ENCODE results near the gene ARL14EP.
A peak's percentile ranks its signal among the peaks of the same experiment; 100 is the strongest.

The ARL14EP gene

GRCh38 chr11:30346068-30346688 lies 23.3 kb downstream of the ARL14EP start:
- Histone ChIP-seq H3K27me3 (ENCODE audit: control insufficient read depth in 1 of 2, insufficient read depth in 1 of 2, low read length in 2 of 2) (peaks cover 2 to 4% of the 10 kb centered on the region in 2 experiments), H2BK12ac (ENCODE audit: low read length in 2 of 2) (no peak overlapping the region), H3K23ac (ENCODE audit: low read length in 2 of 2) (no peak overlapping the region), H3K14ac (ENCODE audit: low read length in 2 of 2) (no peak overlapping the region), H4K8ac (ENCODE audit: low read length) (no peak overlapping the region), H2AFZ (ENCODE audit: low read depth, low read length) (no peak overlapping the region), H3K4ac (ENCODE audit: low read depth in 1 of 2, low read length in 2 of 2) (no peak overlapping the region), H3K79me1 (replicated peaks; ENCODE audit: low read length, poor library complexity, severe bottlenecking) (no peaks in the 10 kb centered on the region), H2BK15ac (ENCODE audit: low read depth, poor library complexity, severe bottlenecking) (no peak overlapping the region), H2BK5ac (ENCODE audit: low read depth, low read length, poor library complexity, severe bottlenecking) (no peak overlapping the region), H3K4me2 (ENCODE audit: low read length, poor library complexity, severe bottlenecking) (no peak overlapping the region), H3K18ac (ENCODE audit: low read depth in 1 of 2, low read length in 2 of 2) (no peak overlapping the region), H2BK120ac (ENCODE audit: low read depth, low read length) (no peak overlapping the region), H3K4me3 (ENCODE audit: insufficient read depth in 1 of 2, low read depth in 1 of 2, low read length in 2 of 2) (no peak overlapping the region), H3K9me3 (ENCODE audit: control insufficient read depth, low read length) (no peaks in the 10 kb centered on the region), H4K91ac (ENCODE audit: low read length) (no peak overlapping the region), H3K27ac (ENCODE audit: low read length, poor library complexity, severe bottlenecking) (no peak overlapping the region), H3K4me1 (ENCODE audit: control insufficient read depth, insufficient read depth, low read depth, low read length) (no peaks in the 10 kb centered on the region), H3K9ac (ENCODE audit: low read length) (no peak overlapping the region), H3K36me3 (ENCODE audit: control insufficient read depth in 1 of 2, insufficient read depth in 2 of 2, low read depth in 1 of 2, low read length in 2 of 2) (no peaks in the 10 kb centered on the region), H2AK5ac (ENCODE audit: low read length, severe bottlenecking) (no peak overlapping the region)
- WGBS = no CpG with 5 or more reads among the region's 5 CpGs
- peak; percentile 63 for DNase-seq

DNA sequence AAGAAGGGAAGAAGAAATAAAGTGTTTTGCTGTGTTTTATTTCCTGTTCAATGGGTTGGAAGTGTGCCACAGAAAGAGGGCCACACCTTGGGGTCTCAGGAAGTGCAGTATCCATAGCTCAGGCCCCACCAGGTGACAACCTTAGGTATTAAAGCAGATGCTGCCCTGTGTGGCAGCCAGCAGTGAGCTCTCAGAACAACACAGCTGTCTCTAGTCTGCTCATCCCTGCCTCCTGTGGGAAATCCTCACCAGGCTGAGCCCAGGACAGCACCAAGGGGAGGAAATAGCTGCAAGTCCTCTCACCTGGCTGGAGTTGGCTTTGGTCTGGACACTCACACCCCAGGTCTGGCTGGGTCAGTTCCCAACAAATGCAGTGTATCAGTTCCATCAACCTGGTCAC lies 25.1 kb downstream of the ARL14EP start:
- no peak overlapping the region for H2BK12ac ChIP-seq (ENCODE audit: low read length in 2 of 2)

DNA sequence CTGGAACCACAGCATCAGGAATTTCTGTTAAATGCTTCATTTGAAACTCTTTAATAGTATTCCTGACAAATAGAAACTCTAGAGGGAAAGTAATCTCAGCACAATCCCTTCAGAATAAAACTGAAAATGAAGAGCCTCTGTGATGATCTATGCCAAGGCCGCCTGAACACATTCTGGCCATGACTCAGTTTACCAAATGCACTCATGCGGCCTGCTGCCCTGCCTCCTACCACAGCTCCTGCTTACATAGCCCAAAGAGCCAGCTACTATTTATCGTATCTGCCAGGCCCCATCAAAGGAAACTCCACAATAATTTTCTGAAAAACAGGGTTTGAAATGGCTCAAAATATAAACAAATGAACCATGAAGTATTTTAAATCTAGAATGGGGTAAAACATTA lies 27.0 kb downstream of the ARL14EP start:
- no peak overlapping the region for H2AK5ac ChIP-seq (ENCODE audit: low read length, severe bottlenecking)
- H3K79me1 ChIP-seq (replicated peaks; ENCODE audit: low read length, poor library complexity, severe bottlenecking) = no peaks in the 10 kb centered on the region
- no peak overlapping the region for H2BK12ac ChIP-seq (ENCODE audit: low read length in 2 of 2)
- H3K27ac ChIP-seq (ENCODE audit: low read length, poor library complexity, severe bottlenecking) = no peak overlapping the region
- DNase-seq = no peak
- no peak overlapping the region for H4K91ac ChIP-seq (ENCODE audit: low read length)
- H3K23ac ChIP-seq (ENCODE audit: low read length in 2 of 2) = no peak overlapping the region
- WGBS = 93% methylated on average over 2 of the region's 3 CpGs
- H3K4ac ChIP-seq (ENCODE audit: low read depth in 1 of 2, low read length in 2 of 2) = no peak overlapping the region
- no peak overlapping the region for H3K14ac ChIP-seq (ENCODE audit: low read length in 2 of 2)
- H3K4me2 ChIP-seq (ENCODE audit: low read length, poor library complexity, severe bottlenecking) = no peak overlapping the region
- H3K18ac ChIP-seq (ENCODE audit: low read depth in 1 of 2, low read length in 2 of 2) = no peak overlapping the region
- no peaks in the 10 kb centered on the region for H3K4me1 ChIP-seq (ENCODE audit: control insufficient read depth, insufficient read depth, low read depth, low read length)
- H2BK120ac ChIP-seq (ENCODE audit: low read depth, low read length) = no peak overlapping the region
- no peak overlapping the region for H2BK15ac ChIP-seq (ENCODE audit: low read depth, poor library complexity, severe bottlenecking)
- H3K36me3 ChIP-seq (ENCODE audit: control insufficient read depth in 1 of 2, insufficient read depth in 2 of 2, low read depth in 1 of 2, low read length in 2 of 2) = no peaks in the 10 kb centered on the region
- H2BK5ac ChIP-seq (ENCODE audit: low read depth, low read length, poor library complexity, severe bottlenecking) = no peak overlapping the region
- H3K27me3 ChIP-seq (ENCODE audit: control insufficient read depth in 1 of 2, insufficient read depth in 1 of 2, low read length in 2 of 2) = peaks cover 10 to 24% of the 10 kb centered on the region in 2 experiments
- H3K4me3 ChIP-seq (ENCODE audit: insufficient read depth in 1 of 2, low read depth in 1 of 2, low read length in 2 of 2) = no peak overlapping the region
- no peaks in the 10 kb centered on the region for H3K9me3 ChIP-seq (ENCODE audit: control insufficient read depth, low read length)
- no peak overlapping the region for H4K8ac ChIP-seq (ENCODE audit: low read length)
- H3K9ac ChIP-seq (ENCODE audit: low read length) = no peak overlapping the region
- no peak overlapping the region for H2AFZ ChIP-seq (ENCODE audit: low read depth, low read length)

More for the DNA sequence above, 25.1 kb downstream of the ARL14EP start:
- Histone ChIP-seq H3K4ac (ENCODE audit: low read depth in 1 of 2, low read length in 2 of 2) (no peak overlapping the region), H3K4me1 (ENCODE audit: control insufficient read depth, insufficient read depth, low read depth, low read length) (no peaks in the 10 kb centered on the region), H4K91ac (ENCODE audit: low read length) (no peak overlapping the region), H2AFZ (ENCODE audit: low read depth, low read length) (no peak overlapping the region), H3K27ac (ENCODE audit: low read length, poor library complexity, severe bottlenecking) (no peak overlapping the region), H2BK15ac (ENCODE audit: low read depth, poor library complexity, severe bottlenecking) (no peak overlapping the region), H3K4me2 (ENCODE audit: low read length, poor library complexity, severe bottlenecking) (no peak overlapping the region), H3K79me1 (replicated peaks; ENCODE audit: low read length, poor library complexity, severe bottlenecking) (no peaks in the 10 kb centered on the region), H3K9me3 (ENCODE audit: control insufficient read depth, low read length) (no peaks in the 10 kb centered on the region), H2AK5ac (ENCODE audit: low read length, severe bottlenecking) (no peak overlapping the region), H4K8ac (ENCODE audit: low read length) (no peak overlapping the region), H3K23ac (ENCODE audit: low read length in 2 of 2) (no peak overlapping the region), H3K14ac (ENCODE audit: low read length in 2 of 2) (no peak overlapping the region), H3K18ac (ENCODE audit: low read depth in 1 of 2, low read length in 2 of 2) (no peak overlapping the region), H2BK120ac (ENCODE audit: low read depth, low read length) (no peak overlapping the region), H3K9ac (ENCODE audit: low read length) (no peak overlapping the region), H3K27me3 (ENCODE audit: control insufficient read depth in 1 of 2, insufficient read depth in 1 of 2, low read length in 2 of 2) (peaks cover 10 to 17% of the 10 kb centered on the region in 2 experiments), H2BK5ac (ENCODE audit: low read depth, low read length, poor library complexity, severe bottlenecking) (no peak overlapping the region), H3K36me3 (ENCODE audit: control insufficient read depth in 1 of 2, insufficient read depth in 2 of 2, low read depth in 1 of 2, low read length in 2 of 2) (no peaks in the 10 kb centered on the region), H3K4me3 (ENCODE audit: insufficient read depth in 1 of 2, low read depth in 1 of 2, low read length in 2 of 2) (no peak overlapping the region)
- no peak for DNase-seq

DNA sequence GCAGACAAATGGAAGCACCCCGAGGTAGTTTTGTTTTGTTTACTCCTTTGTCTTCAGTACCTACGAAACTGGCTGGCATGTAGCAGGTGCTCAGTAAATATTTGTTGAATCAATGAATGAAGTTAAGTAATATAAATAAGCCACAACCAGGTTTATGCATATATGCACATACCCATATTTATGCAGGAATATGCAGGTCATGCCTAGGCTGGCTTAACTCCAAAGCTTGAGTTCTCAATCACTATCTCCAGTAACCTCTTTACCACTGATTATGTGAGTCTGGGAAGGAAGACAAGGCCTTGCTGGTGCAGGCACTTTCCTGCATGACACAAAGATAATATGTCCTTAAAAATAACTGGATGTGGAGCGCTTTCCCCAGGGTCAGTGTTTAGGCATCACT lies 27.5 kb downstream of the ARL14EP start:
- no peaks in the 10 kb centered on the region for H3K4me1 ChIP-seq (ENCODE audit: control insufficient read depth, insufficient read depth, low read depth, low read length)
- H2AK5ac ChIP-seq (ENCODE audit: low read length, severe bottlenecking) = no peak overlapping the region
- H3K18ac ChIP-seq (ENCODE audit: low read depth in 1 of 2, low read length in 2 of 2) = no peak overlapping the region
- no peak overlapping the region for H3K14ac ChIP-seq (ENCODE audit: low read length in 2 of 2)
- H2BK5ac ChIP-seq (ENCODE audit: low read depth, low read length, poor library complexity, severe bottlenecking) = no peak overlapping the region
- no peak overlapping the region for H2BK15ac ChIP-seq (ENCODE audit: low read depth, poor library complexity, severe bottlenecking)
- no peak overlapping the region for H3K4ac ChIP-seq (ENCODE audit: low read depth in 1 of 2, low read length in 2 of 2)
- no peak overlapping the region for H3K27ac ChIP-seq (ENCODE audit: low read length, poor library complexity, severe bottlenecking)
- H2AFZ ChIP-seq (ENCODE audit: low read depth, low read length) = no peak overlapping the region
- no peaks in the 10 kb centered on the region for H3K9me3 ChIP-seq (ENCODE audit: control insufficient read depth, low read length)
- H3K27me3 ChIP-seq (ENCODE audit: control insufficient read depth in 1 of 2, insufficient read depth in 1 of 2, low read length in 2 of 2) = peaks cover 10 to 24% of the 10 kb centered on the region in 2 experiments
- no peaks in the 10 kb centered on the region for H3K36me3 ChIP-seq (ENCODE audit: control insufficient read depth in 1 of 2, insufficient read depth in 2 of 2, low read depth in 1 of 2, low read length in 2 of 2)
- H4K8ac ChIP-seq (ENCODE audit: low read length) = no peak overlapping the region
- no peaks in the 10 kb centered on the region for H3K79me1 ChIP-seq (replicated peaks; ENCODE audit: low read length, poor library complexity, severe bottlenecking)
- H2BK12ac ChIP-seq (ENCODE audit: low read length in 2 of 2) = no peak overlapping the region
- H4K91ac ChIP-seq (ENCODE audit: low read length) = no peak overlapping the region
- DNase-seq = no peak
- 100% methylated on average over 1 of the region's 3 CpGs for WGBS
- no peak overlapping the region for H3K23ac ChIP-seq (ENCODE audit: low read length in 2 of 2)
- no peak overlapping the region for H2BK120ac ChIP-seq (ENCODE audit: low read depth, low read length)
- no peak overlapping the region for H3K9ac ChIP-seq (ENCODE audit: low read length)
- no peak overlapping the region for H3K4me2 ChIP-seq (ENCODE audit: low read length, poor library complexity, severe bottlenecking)
- H3K4me3 ChIP-seq (ENCODE audit: insufficient read depth in 1 of 2, low read depth in 1 of 2, low read length in 2 of 2) = no peak overlapping the region
